GM19438 (cell line): Measurements from ENCODE around the gene TLE6.
"Not testable (repeated sequence)": the region's sequence is repeated elsewhere in the genome, so short reads cannot be mapped to it uniquely, and the experiment has no call there.

ENCODE experiments used
- ATAC-seq: cut with Tn5 transposase; IDR thresholded peaks from one replicate; pipeline ENCODE4 v1.9.1; 2021; ENCODE audit warnings: low read depth; ENCODE audit not compliant: unreplicated experiment

The TLE6 gene

GRCh38 chr19:3027292-3027691, 49.9 kb downstream of the TLE6 start:
- ATAC-seq = no peak

- ATAC-seq = no peak
Measured at GRCh38 chr19:3027981-3028304, 50.6 kb downstream of the TLE6 start.

DNA sequence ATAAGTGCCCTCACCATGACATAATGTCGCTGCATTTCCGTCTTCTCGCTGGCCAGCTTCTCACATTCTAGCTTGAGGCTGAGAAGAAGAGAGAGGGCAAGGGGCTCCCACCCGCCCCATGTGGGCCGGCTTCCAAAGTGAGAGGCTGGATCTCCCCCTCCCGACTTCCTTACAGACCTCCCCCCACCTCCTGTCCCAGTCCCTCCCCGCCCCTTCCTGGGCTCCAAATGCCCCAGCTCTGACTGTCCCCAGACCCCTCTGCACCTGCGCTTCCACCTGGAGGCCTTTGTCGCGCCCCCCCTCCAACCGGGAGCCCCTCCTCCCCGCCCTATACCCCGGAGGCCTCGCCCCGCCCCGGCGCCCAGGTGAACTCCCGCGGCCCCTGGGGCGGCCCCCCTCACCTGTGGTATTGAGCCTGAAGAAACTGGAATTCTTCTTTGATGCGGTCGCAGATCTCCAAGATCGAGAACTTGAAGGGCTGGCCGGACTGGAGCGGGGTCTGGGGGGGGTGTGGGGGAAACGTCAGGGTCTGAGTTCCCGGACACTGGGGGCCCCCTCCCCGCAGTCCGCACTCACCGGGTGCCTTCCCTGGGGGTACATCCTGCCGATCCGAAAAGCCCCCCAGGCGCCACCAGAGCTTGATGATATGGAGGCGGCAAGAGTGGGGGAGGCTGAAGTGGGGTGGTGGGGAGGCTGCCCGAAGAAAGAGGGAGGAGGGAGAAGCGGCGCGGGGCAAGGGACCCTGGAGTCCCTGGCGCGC, 51.1 kb downstream of the TLE6 start:
- no peak for ATAC-seq

- ATAC-seq = no peak
Measured at GRCh38 chr19:3029065-3029923, 51.9 kb downstream of the TLE6 start, which contains the start of gene TLE2. Gene TLE2, minus strand, starts transcription at chr19:3029280. Its CDS starts 376 bp downstream, at chr19:3028904.

DNA sequence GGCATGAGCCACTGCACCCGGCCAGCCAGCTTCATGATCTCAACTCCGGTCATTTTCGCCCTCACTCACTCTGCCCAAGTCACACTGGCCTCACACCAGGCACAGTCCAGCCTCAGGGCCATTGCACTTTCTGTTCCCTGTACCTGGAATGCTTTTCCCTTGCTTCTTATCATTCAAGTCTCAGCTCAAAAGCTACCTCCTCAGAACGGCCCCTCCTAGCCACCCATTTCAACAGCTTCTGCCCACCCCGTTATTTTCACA, 54.2 kb downstream of the TLE6 start:
- no peak for ATAC-seq

DNA sequence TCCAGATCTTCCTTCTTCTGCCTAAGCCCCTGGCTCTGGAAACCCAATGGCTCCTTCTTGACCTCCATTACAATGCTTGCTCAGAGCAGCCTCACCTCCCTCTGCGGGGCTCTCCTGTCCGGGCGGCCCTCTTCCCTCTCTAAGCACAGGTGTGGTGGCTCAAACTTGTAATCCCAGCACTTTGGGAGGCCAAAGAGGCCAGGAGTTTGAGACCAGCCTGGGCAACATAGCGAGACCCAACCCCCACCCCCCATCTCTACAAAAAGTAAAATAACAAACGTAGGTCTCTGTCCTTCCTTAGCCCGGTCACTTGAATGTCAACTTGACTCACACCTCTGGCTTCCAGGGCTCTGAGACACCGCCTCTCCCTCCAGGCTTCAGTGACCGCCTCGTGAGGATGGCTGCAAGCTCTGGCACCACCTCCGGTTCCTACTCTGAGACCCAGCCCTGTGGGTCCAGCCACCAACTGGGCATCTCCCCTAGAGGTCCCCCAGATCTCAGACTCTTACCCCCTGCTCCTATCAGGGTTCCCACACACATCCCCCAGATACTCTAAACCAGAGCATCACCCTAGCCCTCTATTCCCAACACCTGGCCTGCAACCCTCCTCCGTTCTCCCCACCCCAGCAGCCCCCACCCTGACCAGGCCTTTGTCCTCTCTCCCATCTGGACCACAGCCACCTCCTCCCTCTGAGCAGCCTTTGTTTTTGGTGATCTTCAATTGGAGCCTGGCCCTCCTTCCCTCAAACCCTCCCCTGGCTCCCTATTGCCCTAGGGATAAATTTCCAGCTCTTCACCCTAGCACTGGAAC, 56.4 kb downstream of the TLE6 start:
- no peak for ATAC-seq

DNA sequence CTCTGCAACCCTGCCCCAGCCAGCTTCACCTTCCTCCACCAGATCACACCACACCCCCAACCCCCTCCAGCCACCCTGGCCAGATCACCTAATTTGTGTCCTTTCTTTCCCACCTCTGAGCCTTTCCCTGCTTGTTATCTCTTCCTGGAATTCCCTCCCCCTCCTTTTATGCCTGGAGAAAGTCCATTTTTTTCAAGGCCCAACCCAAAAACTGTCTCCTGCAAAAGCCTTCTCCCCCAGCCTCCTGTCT, 57.0 kb downstream of the TLE6 start:
- no peak for ATAC-seq

DNA sequence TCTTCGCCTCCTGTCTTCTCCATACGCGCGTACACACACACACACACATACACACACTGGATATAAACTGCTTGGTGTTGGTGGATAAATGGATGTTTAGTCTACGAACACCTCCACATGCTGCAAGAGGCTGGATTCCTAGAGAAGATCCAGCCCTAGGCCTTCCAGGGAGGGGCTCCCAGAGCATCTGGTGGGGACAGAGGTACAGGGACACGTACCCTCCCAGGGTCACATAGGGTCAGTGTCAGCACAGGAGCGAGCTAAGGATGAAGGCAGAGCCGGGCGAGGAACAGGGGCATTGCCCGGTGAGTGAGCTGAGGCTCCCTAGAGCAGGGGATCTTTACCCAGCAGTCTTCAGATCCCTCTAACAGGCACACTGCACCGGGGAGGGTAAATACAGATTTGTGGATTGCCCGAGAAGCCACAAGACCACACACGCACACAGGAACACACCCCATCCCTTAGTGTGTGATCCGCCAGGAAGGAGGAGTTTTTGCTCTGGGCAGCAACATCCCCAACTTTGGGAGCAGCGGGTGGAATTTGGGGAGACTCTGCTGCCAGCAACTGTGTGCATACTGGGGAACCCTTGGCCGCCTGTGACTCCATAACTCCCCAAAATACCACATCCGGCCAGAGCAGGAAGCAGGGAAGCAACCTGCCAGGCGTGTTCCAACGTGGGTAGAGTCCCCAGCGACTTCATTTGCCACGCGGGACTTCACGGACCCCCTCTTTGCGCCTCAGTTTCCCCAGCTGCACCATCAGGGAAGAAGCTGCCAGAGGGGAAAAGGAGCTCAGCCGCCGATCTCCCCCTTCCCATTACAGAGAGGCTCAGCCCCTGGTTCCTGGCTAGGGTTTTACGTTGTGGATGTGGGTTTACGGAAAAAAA, 57.5 kb downstream of the TLE6 start:
- no peak for ATAC-seq

DNA sequence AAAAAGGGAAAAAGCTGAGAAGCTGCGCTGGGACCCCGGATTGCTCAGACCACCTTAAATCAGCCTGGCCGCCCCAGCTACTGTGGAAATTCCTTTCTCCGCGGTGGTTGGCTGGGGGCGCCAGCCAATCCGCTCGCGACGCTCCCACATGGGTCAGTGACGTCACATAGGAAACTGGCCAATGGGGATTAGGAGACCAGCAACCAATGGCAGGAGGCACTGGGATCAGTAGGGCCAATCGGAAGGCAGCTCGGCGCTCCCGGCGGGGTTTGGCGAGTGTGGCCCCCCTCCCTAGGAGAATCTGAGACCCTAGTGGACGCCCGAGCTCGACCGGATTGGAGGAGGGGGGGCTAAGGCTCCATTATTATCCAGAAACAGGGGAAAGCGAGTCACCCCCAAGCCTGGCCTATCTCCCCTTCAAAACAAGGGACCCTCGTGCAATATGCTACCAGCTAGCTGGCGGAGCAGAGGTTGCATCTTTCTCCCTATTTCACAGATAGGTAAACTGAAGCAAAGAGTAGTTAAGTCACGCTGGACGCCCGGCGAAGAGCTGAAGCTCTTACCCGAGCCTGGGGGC, 58.3 kb downstream of the TLE6 start:
- ATAC-seq = peak; percentile 91

GRCh38 chr19:3036119-3036976, 59.0 kb downstream of the TLE6 start:
- peak; percentile 36 for ATAC-seq

DNA sequence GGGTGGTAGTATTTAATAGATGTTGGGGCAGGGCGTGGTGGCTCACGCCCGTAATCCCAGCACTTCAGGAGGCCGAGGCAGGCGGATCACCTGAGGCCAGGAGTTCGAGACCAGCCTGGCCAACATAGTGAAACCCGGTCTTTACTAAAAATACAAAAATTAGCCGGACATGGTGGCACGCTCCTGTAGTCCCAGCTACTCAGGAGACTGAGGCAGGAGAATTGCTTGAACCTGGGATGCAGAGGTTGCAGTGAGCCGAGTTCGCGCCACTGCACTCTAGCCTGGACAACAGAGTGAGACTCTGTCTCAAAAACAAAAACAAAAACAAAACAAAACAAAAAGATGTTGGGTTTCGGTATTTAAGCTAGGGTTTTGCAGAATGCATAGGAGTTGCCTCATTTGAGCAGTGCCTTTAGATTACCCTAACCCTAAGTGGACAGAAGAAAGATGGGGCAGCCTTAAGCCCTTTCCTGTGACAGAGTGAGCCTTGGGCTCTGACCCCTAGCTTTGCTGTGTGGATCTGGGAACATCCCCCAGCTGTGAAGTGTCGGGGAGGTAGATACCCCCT, 59.7 kb downstream of the TLE6 start:
- ATAC-seq = not testable (repeated sequence)

DNA sequence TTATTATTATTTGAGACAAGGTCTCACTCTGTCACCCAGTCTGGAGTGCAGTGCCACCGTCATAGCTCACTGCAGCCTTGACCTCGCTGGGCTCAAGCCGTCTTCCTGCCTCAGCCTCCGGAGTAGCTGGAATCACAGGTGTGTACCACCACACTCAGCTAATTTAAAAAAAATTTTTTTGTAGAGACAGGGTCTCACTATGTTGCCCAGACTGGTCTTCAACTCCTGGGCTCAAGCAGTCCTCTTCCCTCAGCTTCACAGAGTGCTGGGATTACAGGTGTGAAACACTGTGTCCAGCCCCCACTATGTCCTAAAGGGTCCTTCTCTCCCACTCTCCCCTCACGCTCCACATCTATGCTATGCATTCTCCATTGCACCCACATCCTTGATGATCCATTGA, 60.9 kb downstream of the TLE6 start:
- ATAC-seq = no peak

GRCh38 chr19:3039125-3039524, 61.8 kb downstream of the TLE6 start:
- ATAC-seq = no peak

DNA sequence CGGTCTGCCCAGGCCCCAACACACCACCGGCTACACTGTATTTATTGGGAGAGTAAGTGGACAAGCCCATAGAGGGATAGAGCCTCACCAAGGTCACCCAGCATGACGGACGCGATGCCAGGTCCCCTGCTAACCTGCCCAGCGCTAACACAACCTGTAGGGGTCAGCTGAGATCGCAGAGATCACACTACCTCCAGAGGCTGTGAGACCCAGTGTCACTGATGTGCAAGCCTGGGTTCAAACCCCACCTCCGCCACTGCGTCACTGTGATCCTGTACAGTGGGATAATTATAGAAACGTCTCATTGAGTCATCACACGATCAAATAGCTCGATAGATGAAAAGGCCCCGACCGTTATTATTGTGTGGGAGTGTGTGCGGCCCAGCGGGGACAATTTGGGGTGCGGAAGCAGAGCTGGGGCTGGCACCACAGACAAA, 62.3 kb downstream of the TLE6 start:
- no peak for ATAC-seq

- ATAC-seq = no peak
Measured at GRCh38 chr19:3041327-3041726, 64.0 kb downstream of the TLE6 start.

- no peak for ATAC-seq
Measured at GRCh38 chr19:3041761-3042620, 64.6 kb downstream of the TLE6 start.

- no peak for ATAC-seq
Measured at GRCh38 chr19:3042621-3043267, 65.4 kb downstream of the TLE6 start.
